RWPE2 (cell line): ENCODE data around the gene FAM43B.

Source experiments
- ATAC-seq: fragments of 200-7000 bp; cut with Tn5 transposase; 3 replicates; pipeline ENCODE4 v1.9.1; 2021; ENCODE audit warnings: low read depth
- DNase-seq: peaks from one replicate; pipeline ENCODE4 v3.0.0-alpha.2; 2020; ENCODE audit warnings: low spot score
- H3K27ac ChIP-seq: fragments of 450-650 bp; 2 replicates; pipeline ENCODE4 v1.5.1; 2017; ENCODE audit warnings: mild to moderate bottlenecking; ENCODE audit not compliant: poor library complexity, severe bottlenecking
- H3K27me3 ChIP-seq: fragments of 250-450 bp; sonication (Bioruptor Pico); 2 replicates; pipeline ENCODE4 v1.5.1; 2021; ENCODE audit warnings: mild to moderate bottlenecking, moderate library complexity; ENCODE audit not compliant: insufficient read depth, poor library complexity, severe bottlenecking
- H3K36me3 ChIP-seq: fragments of 250-450 bp; sonication (Bioruptor Pico); 2 replicates; pipeline ENCODE4 v1.5.1; 2020; ENCODE audit warnings: low read depth, mild to moderate bottlenecking, moderate library complexity
- H3K4me1 ChIP-seq: fragments of 250-450 bp; sonication (Bioruptor Pico); 2 replicates; pipeline ENCODE4 v1.5.1; 2021; ENCODE audit warnings: mild to moderate bottlenecking, moderate library complexity; ENCODE audit not compliant: insufficient read depth, poor library complexity, severe bottlenecking
- H3K4me3 ChIP-seq: fragments of 250-450 bp; sonication (Bioruptor Pico); 2 replicates; pipeline ENCODE4 v1.5.1; 2021; ENCODE audit warnings: mild to moderate bottlenecking, moderate library complexity; ENCODE audit not compliant: severe bottlenecking
- H3K9me3 ChIP-seq: fragments of 250-450 bp; sonication (Bioruptor Pico); 2 replicates; pipeline ENCODE4 v1.5.1; 2021; ENCODE audit warnings: mild to moderate bottlenecking, moderate library complexity; ENCODE audit not compliant: severe bottlenecking
- TF ChIP-seq, protein P1 (sequence below): fragments of 450-650 bp; IDR thresholded peaks from one replicate; pipeline ENCODE4 v1.5.1; 2017; ENCODE audit warnings: mild to moderate bottlenecking, moderate library complexity; ENCODE audit not compliant: poor library complexity, severe bottlenecking

FAM43B gene, protein sequence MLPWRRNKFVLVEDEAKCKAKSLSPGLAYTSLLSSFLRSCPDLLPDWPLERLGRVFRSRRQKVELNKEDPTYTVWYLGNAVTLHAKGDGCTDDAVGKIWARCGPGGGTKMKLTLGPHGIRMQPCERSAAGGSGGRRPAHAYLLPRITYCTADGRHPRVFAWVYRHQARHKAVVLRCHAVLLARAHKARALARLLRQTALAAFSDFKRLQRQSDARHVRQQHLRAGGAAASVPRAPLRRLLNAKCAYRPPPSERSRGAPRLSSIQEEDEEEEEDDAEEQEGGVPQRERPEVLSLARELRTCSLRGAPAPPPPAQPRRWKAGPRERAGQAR

DNA sequence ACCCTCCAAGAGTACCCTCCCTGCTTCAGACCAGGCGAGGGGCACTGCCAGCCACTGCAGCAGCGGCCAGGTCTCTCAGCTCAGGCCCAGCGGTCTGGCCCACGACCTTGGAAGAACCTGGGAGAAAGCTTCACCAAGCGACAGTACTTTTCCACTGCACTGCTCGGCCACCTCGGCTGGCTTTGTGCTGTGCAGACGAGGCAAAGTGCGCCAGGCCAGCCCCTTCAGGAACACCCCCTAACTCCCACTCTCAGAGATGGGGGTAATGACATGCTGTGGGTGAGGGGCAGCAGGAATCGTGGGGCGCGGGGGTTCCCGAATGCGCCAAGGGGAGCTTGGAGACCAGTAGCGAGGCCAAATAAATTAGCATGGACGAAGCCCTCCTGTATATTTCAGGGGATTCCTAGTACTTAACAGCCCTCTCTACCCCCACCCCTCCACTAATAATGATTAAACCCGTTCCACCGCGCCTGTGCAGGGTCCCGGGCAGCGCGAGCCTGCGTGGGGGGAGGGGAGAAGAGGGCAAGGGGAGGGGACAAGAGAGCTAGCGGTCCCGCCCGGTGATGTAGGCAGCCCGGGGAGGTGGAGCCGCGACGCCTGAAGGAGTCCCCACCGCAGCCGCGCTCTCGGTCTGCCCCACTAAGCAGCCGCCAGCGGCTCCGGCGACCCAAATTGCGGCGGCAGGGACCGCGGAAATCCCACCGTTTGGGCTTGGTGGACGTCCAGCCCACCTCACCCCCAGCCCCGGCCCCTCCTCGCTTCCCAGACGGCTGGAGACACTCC, at the start of gene FAM43B:
Gene FAM43B, plus strand, starts transcription at position 629 of the 783 bp plus-strand sequence. CDS start 401 bp downstream, outside the sequence.
- H3K4me1 ChIP-seq: no peaks in the 10 kb centered on the region

DNA sequence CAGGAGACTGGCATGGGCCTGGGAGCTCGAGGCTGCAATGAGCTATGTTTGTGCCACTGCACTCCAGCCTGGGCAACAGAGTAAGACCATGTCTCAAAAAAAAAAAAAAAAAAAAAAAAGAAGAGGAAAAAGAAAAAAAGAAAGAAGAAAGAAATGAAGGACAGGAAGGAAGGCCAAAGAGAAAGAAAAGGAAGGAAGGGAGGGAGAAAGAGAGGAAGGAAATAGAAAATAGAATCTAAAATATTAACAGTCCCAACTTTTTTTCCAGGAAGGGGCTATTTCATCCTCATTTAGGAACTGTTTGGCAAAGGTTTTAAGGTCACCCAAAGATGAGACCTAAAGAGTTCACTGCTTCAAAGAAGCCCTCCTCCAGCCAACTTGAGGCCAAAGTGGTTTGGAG, 46.9 kb upstream of the FAM43B start:
- Histone ChIP-seq H3K9me3 (no peaks in the 10 kb centered on the region), H3K4me3 (no peak overlapping the region), H3K4me1 (peaks cover 10% of the 10 kb centered on the region), H3K36me3 (peaks cover 60% of the 10 kb centered on the region), H3K27me3 (no peaks in the 10 kb centered on the region), H3K27ac (peak overlapping the region; percentile 81)
- no peak for ATAC-seq
- no peak for DNase-seq
- TF ChIP-seq, protein P1, sequence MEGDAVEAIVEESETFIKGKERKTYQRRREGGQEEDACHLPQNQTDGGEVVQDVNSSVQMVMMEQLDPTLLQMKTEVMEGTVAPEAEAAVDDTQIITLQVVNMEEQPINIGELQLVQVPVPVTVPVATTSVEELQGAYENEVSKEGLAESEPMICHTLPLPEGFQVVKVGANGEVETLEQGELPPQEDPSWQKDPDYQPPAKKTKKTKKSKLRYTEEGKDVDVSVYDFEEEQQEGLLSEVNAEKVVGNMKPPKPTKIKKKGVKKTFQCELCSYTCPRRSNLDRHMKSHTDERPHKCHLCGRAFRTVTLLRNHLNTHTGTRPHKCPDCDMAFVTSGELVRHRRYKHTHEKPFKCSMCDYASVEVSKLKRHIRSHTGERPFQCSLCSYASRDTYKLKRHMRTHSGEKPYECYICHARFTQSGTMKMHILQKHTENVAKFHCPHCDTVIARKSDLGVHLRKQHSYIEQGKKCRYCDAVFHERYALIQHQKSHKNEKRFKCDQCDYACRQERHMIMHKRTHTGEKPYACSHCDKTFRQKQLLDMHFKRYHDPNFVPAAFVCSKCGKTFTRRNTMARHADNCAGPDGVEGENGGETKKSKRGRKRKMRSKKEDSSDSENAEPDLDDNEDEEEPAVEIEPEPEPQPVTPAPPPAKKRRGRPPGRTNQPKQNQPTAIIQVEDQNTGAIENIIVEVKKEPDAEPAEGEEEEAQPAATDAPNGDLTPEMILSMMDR: no peak

More for the DNA sequence above, at the start of gene FAM43B:
- Histone ChIP-seq H3K4me3 (peak within 1 kb of the TSS; percentile 21), H3K27ac (no peak within 1 kb of the TSS), H3K36me3 (no peaks in the 10 kb centered on the region), H3K27me3 (peaks cover 31% of the 10 kb centered on the region), H3K9me3 (no peaks in the 10 kb centered on the region)
- no peak for DNase-seq
- TF ChIP-seq, protein P1: no peak
- peak; percentile 70 for ATAC-seq

DNA sequence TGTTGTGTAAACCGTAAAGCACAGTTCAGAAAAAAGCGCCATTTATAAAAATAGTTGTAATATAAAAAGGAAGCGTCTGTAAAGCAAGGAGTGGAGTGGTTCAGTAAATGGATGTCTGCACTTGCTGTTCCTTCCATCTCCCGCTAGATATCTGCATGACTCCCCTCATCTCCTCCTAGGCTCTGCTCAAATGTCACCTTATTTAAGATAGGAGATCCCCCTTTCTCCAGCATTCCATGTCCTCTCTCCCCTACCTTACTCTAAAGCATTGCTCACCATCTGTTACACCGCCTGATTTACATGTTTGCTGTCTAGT, 45.2 kb upstream of the FAM43B start:
- H3K4me1 ChIP-seq: peaks cover 10% of the 10 kb centered on the region
- H3K9me3 ChIP-seq: no peaks in the 10 kb centered on the region
- DNase-seq (no peak), ATAC-seq (no peak)
- H3K4me3 ChIP-seq: peak overlapping the region; percentile 85
- H3K27ac ChIP-seq: peak overlapping the region; percentile 81
- H3K36me3 ChIP-seq: peaks cover 45% of the 10 kb centered on the region
- TF ChIP-seq, protein P1: no peak
- no peaks in the 10 kb centered on the region for H3K27me3 ChIP-seq

DNA sequence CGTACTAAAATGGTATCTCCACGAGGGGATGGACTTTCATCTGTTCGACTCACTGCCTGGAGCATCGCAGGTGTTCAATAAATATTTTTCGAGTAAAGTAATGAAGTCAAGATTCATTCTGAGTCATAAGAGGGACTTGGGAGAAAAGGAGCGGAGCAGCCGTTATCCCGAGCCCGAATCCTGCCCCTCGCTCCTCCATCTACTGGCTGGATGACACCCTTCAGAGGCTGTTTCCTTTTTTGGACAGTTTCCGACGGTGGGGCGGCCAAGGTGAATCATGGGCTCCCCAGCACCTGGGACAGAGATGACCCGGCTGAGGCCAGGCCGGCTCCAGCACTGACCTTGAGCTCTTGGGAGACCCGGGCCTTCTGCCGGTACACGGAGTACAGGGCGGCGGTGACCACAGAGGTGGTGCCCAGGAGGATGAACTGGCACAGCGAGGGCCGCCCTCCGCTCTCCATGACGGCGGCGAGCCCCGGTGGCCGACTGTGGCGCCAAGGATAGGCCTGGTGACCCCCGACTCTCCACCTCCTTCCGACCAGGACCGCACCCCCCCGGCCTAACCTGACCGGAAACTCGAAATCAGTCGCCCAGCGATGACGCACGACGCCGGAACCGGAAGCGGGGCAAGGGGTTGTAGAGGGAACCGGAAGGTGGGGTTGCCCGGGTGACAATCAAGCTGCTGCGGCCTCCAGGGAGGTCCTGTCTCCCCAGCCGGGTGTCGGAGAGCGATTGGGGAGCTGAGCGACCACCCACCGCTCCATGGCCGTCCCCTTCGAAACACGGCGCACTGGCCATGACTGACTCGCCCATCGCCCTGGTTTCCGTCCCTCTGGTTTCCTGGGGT, 44.6 kb upstream of the FAM43B start, which contains the start of gene MUL1:
Gene MUL1, minus strand, starts transcription at position 588 of the 847 bp plus-strand sequence. Its CDS starts 127 bp downstream, at position 461.
- DNase-seq (peak; percentile 91), ATAC-seq (peak; percentile 89)
- no peaks in the 10 kb centered on the region for H3K9me3 ChIP-seq
- H3K36me3 ChIP-seq: peaks cover 39% of the 10 kb centered on the region
- H3K27me3 ChIP-seq: no peaks in the 10 kb centered on the region
- TF ChIP-seq, protein P1: no peak
- H3K4me3 ChIP-seq: peak within 1 kb of the TSS; percentile 85
- peaks cover 10% of the 10 kb centered on the region for H3K4me1 ChIP-seq
- H3K27ac ChIP-seq: peak within 1 kb of the TSS; percentile 81
